Subcutaneous adipose tissue (tissue), 4 donors: Measurements from ENCODE around the gene KLF15. TPM values are rescaled to one million over a fixed set of nuclear protein-coding genes. Genes with fewer than 3 reads are reported as not detected.

ENCODE experiments used
- total RNA-seq, 4 donors: library from RNA; depleted of rRNA; stranded (reverse); fragments of >200 nt; gene quantifications; one replicate each; pipeline ENCODE4 v1.1.0, GENCODE V29; 2016
- TF ChIP-seq, protein P1 (sequence below): fragments of 450-650 bp; IDR thresholded peaks from one replicate; pipeline ENCODE4 v1.5.1; 2016; ENCODE audit warnings: low read depth, mild to moderate bottlenecking, control low read depth, antibody characterized with exemption, moderate library complexity

KLF15 gene
- total RNA-seq, 4 donors from 2014 or later: 51.3 to 147 (median 73.0) TPM

- TF ChIP-seq, protein P1, sequence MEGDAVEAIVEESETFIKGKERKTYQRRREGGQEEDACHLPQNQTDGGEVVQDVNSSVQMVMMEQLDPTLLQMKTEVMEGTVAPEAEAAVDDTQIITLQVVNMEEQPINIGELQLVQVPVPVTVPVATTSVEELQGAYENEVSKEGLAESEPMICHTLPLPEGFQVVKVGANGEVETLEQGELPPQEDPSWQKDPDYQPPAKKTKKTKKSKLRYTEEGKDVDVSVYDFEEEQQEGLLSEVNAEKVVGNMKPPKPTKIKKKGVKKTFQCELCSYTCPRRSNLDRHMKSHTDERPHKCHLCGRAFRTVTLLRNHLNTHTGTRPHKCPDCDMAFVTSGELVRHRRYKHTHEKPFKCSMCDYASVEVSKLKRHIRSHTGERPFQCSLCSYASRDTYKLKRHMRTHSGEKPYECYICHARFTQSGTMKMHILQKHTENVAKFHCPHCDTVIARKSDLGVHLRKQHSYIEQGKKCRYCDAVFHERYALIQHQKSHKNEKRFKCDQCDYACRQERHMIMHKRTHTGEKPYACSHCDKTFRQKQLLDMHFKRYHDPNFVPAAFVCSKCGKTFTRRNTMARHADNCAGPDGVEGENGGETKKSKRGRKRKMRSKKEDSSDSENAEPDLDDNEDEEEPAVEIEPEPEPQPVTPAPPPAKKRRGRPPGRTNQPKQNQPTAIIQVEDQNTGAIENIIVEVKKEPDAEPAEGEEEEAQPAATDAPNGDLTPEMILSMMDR: no peak
Measured at GRCh38 chr3:126306888-126307482, 50.2 kb downstream of the KLF15 start.

GRCh38 chr3:126306397-126306796 is 50.8 kb downstream of the KLF15 start:
- TF ChIP-seq, protein P1: no peak

GRCh38 chr3:126305427-126305826 is 51.8 kb downstream of the KLF15 start:
- TF ChIP-seq, protein P1: no peak

DNA sequence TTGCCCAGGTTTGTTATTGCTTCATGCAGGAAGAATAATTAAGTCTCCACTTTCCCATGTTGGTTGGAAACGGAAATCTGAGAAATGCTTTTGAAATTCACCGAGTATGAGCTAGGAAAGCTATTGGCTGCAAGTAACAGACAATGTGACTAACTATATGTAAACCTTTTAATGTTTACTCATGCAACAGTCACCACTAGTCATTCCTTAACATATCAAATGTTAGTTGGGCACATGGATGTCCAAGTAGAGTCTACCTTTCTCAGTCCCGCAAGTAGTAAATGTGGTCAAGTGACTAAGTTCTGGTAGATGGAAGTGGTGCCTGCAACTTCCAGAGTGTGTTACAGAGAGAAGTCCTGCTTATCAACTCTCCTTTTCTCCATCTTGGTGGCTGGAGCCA is 52.5 kb downstream of the KLF15 start:
- TF ChIP-seq, protein P1: no peak

DNA sequence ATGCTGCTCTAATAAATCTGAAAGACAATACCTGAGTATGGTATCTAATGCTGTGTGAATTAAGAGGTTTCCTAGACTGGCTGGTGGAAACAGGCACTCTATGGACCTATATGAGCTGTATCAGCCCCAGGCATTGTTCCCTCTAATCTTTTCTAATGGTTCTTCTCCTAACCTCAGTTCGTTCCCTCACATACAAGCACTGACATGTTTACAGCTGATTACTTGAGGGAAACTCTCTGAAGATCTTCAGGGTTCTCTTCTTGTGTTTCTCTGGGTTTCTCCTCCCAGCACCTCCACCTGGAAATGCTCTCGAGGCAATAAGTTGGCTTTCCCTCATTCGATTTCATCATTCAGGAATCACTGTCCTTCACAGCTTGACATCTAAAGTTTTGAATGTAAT is 52.9 kb downstream of the KLF15 start:
- TF ChIP-seq, protein P1: no peak

DNA sequence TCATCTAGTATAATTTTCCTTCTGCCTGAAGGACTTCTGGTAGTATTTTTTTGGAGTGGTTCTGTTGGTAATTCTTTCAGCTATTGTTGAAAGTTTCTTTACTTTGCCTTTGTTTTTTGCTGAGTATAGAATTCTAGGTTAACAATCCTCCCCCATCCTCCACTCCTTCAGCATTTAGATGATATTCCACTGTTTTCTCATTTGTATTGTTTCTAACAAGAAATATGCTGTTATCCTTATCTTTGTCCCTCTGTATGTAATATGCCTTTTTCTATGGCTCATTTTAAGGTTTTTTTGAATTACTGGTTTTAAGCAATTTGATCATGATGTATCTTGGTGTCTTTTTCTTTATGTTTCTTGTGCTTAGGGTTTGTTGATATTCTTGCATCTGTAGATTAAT is 53.9 kb downstream of the KLF15 start:
- TF ChIP-seq, protein P1: no peak

- TF ChIP-seq, protein P1: no peak
Measured at GRCh38 chr3:126300761-126301481, 56.3 kb downstream of the KLF15 start.
